ENCODE results near the gene SMS. TPM values are rescaled to one million over a fixed set of nuclear protein-coding genes. Genes with fewer than 3 reads are reported as not detected.

SMS gene
- total RNA-seq, 1 experiment from 2014 or later: 172 TPM

- Histone ChIP-seq H3K27me3 (ENCODE audit: control insufficient read depth, insufficient read depth, low read length) (no peaks in the 10 kb centered on the region), H3K4me1 (ENCODE audit: control insufficient read depth, insufficient read depth, low read length) (no peaks in the 10 kb centered on the region), H3K4me3 (ENCODE audit: low read depth in 2 of 2, low read length in 2 of 2) (no peak overlapping the region), H3K9me3 (ENCODE audit: control insufficient read depth, insufficient read depth, low read depth, low read length) (no peaks in the 10 kb centered on the region), H3K36me3 (ENCODE audit: control insufficient read depth, insufficient read depth, low read length) (no peaks in the 10 kb centered on the region), H3K27ac (ENCODE audit: low read length) (no peak overlapping the region)
- TF ChIP-seq POLR2AphosphoS5 (IDR thresholded peaks at IDR 0.05; ENCODE audit: low read depth, low read length): no peak
- DNase-seq (ENCODE audit: low read depth, low spot score) (no peak), ATAC-seq (no peak)
- intact Hi-C loops (cut with micrococcal nuclease; ENCODE audit: unreplicated experiment): no loop called here
- BruUV-seq (replicated peaks): no TSS peak
- ChIA-PET POLR2A (no interaction called here), CTCF (no interaction called here)
- in situ Hi-C loops (cut with HindIII; ENCODE audit: low pct_unique_long_range_greater_than_20kb, low sequenced_read_pairs): no loop called here
Observed at GRCh38 chrX:22037225-22037624, 96.7 kb downstream of the SMS start.

- in situ Hi-C loops (cut with HindIII; ENCODE audit: low pct_unique_long_range_greater_than_20kb, low sequenced_read_pairs): no loop called here
- no TSS peak for BruUV-seq (replicated peaks)
- ChIA-PET POLR2A (no interaction called here), CTCF (no interaction called here)
- H3K4me3 ChIP-seq (ENCODE audit: low read depth in 2 of 2, low read length in 2 of 2): no peak overlapping the region
- H3K9me3 ChIP-seq (ENCODE audit: control insufficient read depth, insufficient read depth, low read depth, low read length): no peaks in the 10 kb centered on the region
- H3K36me3 ChIP-seq (ENCODE audit: control insufficient read depth, insufficient read depth, low read length): no peaks in the 10 kb centered on the region
- intact Hi-C loops (cut with micrococcal nuclease; ENCODE audit: unreplicated experiment): no loop called here
- H3K27ac ChIP-seq (ENCODE audit: low read length): no peak overlapping the region
- TF ChIP-seq SIN3A (IDR thresholded peaks at IDR 0.05; ENCODE audit: borderline replicate concordance, insufficient read depth, low read depth, low read length): no peak
- no peak for TF ChIP-seq TCF7L2 (IDR thresholded peaks at IDR 0.05; ENCODE audit: low read depth, low read length)
- TF ChIP-seq CTCF (IDR thresholded peaks at IDR 0.05): no peak
- DNase-seq (ENCODE audit: low read depth, low spot score) (no peak), ATAC-seq (no peak)
- no peaks in the 10 kb centered on the region for H3K27me3 ChIP-seq (ENCODE audit: control insufficient read depth, insufficient read depth, low read length)
- H3K4me1 ChIP-seq (ENCODE audit: control insufficient read depth, insufficient read depth, low read length): no peaks in the 10 kb centered on the region
Observed at GRCh38 chrX:22037911-22038537, 97.5 kb downstream of the SMS start.

GRCh38 chrX:22039541-22039940 is 99.0 kb downstream of the SMS start:
- Histone ChIP-seq H3K27ac (ENCODE audit: low read length) (no peak overlapping the region), H3K27me3 (ENCODE audit: control insufficient read depth, insufficient read depth, low read length) (no peaks in the 10 kb centered on the region), H3K36me3 (ENCODE audit: control insufficient read depth, insufficient read depth, low read length) (no peaks in the 10 kb centered on the region), H3K9me3 (ENCODE audit: control insufficient read depth, insufficient read depth, low read depth, low read length) (no peaks in the 10 kb centered on the region), H3K4me1 (ENCODE audit: control insufficient read depth, insufficient read depth, low read length) (no peaks in the 10 kb centered on the region), H3K4me3 (ENCODE audit: low read depth in 2 of 2, low read length in 2 of 2) (no peak overlapping the region)
- in situ Hi-C loops (cut with HindIII; ENCODE audit: low pct_unique_long_range_greater_than_20kb, low sequenced_read_pairs) (no loop called here), intact Hi-C loops (cut with micrococcal nuclease; ENCODE audit: unreplicated experiment) (no loop called here)
- DNase-seq (ENCODE audit: low read depth, low spot score): no peak
- BruUV-seq (replicated peaks): no TSS peak
- ATAC-seq: no peak
- no peak for TF ChIP-seq SIN3A (IDR thresholded peaks at IDR 0.05; ENCODE audit: borderline replicate concordance, insufficient read depth, low read depth, low read length)
- TF ChIP-seq REST (IDR thresholded peaks at IDR 0.05; ENCODE audit: insufficient read depth in 1 of 2, low read depth in 2 of 2, low read length in 1 of 2): no peak
- no peak for TF ChIP-seq TCF7L2 (IDR thresholded peaks at IDR 0.05; ENCODE audit: low read depth, low read length)
- TF ChIP-seq CTCF (IDR thresholded peaks at IDR 0.05): no peak
- TF ChIP-seq POLR2AphosphoS5 (IDR thresholded peaks at IDR 0.05; ENCODE audit: low read depth, low read length): no peak
- POLR2A ChIA-PET: no interaction called here
- CTCF ChIA-PET: no interaction called here
